Neutrophil (primary cell): ENCODE data around the gene SLC35B3.
A peak's percentile ranks its signal among the peaks of the same experiment; 100 is the strongest.

ENCODE experiments used
- H3K27ac ChIP-seq: fragments of 200-600 bp; sonication (generic); 2 replicates; pipeline ENCODE4 v1.5.1; 2016; ENCODE audit warnings: mild to moderate bottlenecking, moderate library complexity
- H3K27me3 ChIP-seq: fragments of 200-600 bp; sonication (generic); 2 replicates; pipeline ENCODE4 v1.6.0; 2016; ENCODE audit warnings: mild to moderate bottlenecking
- H3K36me3 ChIP-seq: fragments of 200-600 bp; sonication (generic); 2 replicates; pipeline ENCODE4 v1.5.1; 2017
- H3K4me1 ChIP-seq, 2 experiments: fragments of 200-600 bp in 1 of 2; sonication (generic) in 1 of 2; 1 replicate in 1 of 2; 2 replicates in 1 of 2; pipeline versions ENCODE4 v1.5.1 to v1.6.1; 2013 to 2016; ENCODE audit warnings: low read depth in 1 of 2, low read length in 1 of 2, mild to moderate bottlenecking in 1 of 2, moderate library complexity in 1 of 2; ENCODE audit not compliant: control insufficient read depth in 1 of 2, insufficient read depth in 1 of 2
- H3K4me3 ChIP-seq, 2 experiments: fragments of 200-600 bp in 1 of 2; sonication (generic) in 1 of 2; 1 replicate in 1 of 2; 2 replicates in 1 of 2; pipeline ENCODE4 v1.5.1; 2013 to 2016; ENCODE audit warnings: low read depth in 1 of 2, low read length in 1 of 2, mild to moderate bottlenecking in 1 of 2, moderate library complexity in 1 of 2
- H3K9me3 ChIP-seq: fragments of 200-600 bp; sonication (generic); 2 replicates; pipeline ENCODE4 v1.5.1; 2016
- CTCF ChIP-seq: fragments of 200-600 bp; sonication (generic); IDR thresholded peaks from 2 replicates; pipeline ENCODE4 v1.5.1; 2016; ENCODE audit warnings: antibody characterized with exemption

The SLC35B3 gene

GRCh38 chr6:8441452-8441851 is 6.1 kb upstream of the SLC35B3 start:
- TF ChIP-seq CTCF: no peak
- no peaks in the 10 kb centered on the region for H3K36me3 ChIP-seq
- H3K27me3 ChIP-seq: peaks cover 6% of the 10 kb centered on the region
- H3K9me3 ChIP-seq: no peaks in the 10 kb centered on the region
- no peak overlapping the region for H3K4me3 ChIP-seq
- no peak overlapping the region for H3K27ac ChIP-seq
- no peaks in the 10 kb centered on the region for H3K4me1 ChIP-seq

- Histone ChIP-seq H3K4me3 (no peak overlapping the region), H3K4me1 (peaks cover 7 to 9% of the 10 kb centered on the region in 2 experiments), H3K36me3 (no peaks in the 10 kb centered on the region), H3K27ac (no peak overlapping the region), H3K9me3 (no peaks in the 10 kb centered on the region), H3K27me3 (peaks cover 6% of the 10 kb centered on the region)
- TF ChIP-seq CTCF: no peak
Measured at GRCh38 chr6:8439601-8440268, 4.4 kb upstream of the SLC35B3 start.

DNA sequence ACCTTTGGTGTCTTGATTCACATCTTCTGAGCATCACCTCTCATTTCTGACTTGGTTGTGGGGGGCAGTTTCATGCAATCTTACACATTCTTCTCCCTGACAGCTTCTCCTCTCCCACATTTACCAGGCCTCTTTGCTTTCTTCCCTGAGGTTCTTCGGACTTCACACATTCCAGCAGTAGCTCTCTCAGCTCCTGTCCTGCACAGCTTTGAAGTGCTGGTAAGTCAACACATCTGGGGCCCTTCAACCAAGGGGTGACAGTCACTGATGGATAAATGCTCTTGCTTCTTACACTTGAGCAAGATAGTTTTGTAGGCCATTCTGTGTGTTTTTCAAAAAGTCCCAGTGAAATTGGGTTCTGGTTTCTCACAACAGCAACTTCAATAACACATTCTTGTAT is 2.5 kb upstream of the SLC35B3 start:
- no peak for TF ChIP-seq CTCF
- H3K9me3 ChIP-seq: no peaks in the 10 kb centered on the region

DNA sequence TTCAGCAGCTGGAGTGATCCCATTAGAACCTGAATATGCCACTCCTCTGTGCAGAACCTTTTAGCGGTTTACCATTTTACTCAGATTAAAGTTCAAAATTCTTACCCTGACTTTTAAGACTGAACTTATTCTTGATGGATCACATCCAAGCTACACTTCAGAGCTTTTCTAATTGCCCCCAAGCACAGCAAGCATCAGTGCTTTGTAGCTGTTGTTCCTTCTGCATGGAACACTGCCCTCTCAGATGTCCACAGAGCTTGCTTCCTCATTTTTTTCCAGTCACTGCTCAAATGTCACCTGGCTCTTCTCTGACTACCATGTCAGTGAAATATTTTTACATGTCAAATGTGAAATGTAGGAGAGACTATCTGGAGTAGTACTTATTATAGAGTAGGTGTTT is 1.6 kb upstream of the SLC35B3 start:
- Histone ChIP-seq H3K36me3 (no peaks in the 10 kb centered on the region), H3K4me1 (peaks cover 14 to 21% of the 10 kb centered on the region in 2 experiments), H3K27ac (no peak overlapping the region), H3K9me3 (no peaks in the 10 kb centered on the region), H3K4me3 (no peak overlapping the region), H3K27me3 (no peaks in the 10 kb centered on the region)
- TF ChIP-seq CTCF: no peak

More for the DNA sequence above, 2.5 kb upstream of the SLC35B3 start:
- Histone ChIP-seq H3K27me3 (peaks cover 6% of the 10 kb centered on the region), H3K4me1 (peaks cover 14 to 21% of the 10 kb centered on the region in 2 experiments), H3K4me3 (no peak overlapping the region), H3K36me3 (no peaks in the 10 kb centered on the region), H3K27ac (no peak overlapping the region)

- H3K4me3 ChIP-seq: peak overlapping the region; percentile 74 to 83
- peaks cover 14 to 21% of the 10 kb centered on the region in 2 experiments for H3K4me1 ChIP-seq
- no peaks in the 10 kb centered on the region for H3K36me3 ChIP-seq
- H3K27me3 ChIP-seq: no peaks in the 10 kb centered on the region
- peak overlapping the region; percentile 84 for H3K27ac ChIP-seq
- H3K9me3 ChIP-seq: no peaks in the 10 kb centered on the region
- TF ChIP-seq CTCF: no peak
Measured at GRCh38 chr6:8435845-8436168, 462 bp upstream of the SLC35B3 start.

DNA sequence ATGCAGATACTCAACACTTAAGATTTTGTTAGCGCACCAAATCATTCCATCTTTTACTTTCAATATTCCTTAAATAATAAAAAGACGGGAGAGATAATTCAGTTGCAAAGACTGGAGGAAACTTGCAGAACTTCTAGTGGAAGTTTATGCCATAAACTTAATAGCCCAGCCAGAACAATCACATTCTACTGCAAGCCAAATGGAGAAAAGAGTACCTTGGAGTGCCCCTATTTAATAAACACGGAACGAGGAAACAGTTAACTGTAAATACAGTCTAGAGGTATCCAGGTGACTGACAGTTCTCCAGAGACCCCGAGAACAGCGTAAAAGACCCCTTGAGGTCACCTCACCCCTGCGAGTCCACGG is 635 bp downstream of the SLC35B3 start:
- TF ChIP-seq CTCF: no peak
- Histone ChIP-seq H3K27ac (peak overlapping the region; percentile 84), H3K4me1 (peaks cover 14 to 21% of the 10 kb centered on the region in 2 experiments), H3K36me3 (peaks cover 5% of the 10 kb centered on the region), H3K9me3 (no peaks in the 10 kb centered on the region), H3K27me3 (no peaks in the 10 kb centered on the region), H3K4me3 (peak overlapping the region; percentile 74 to 83)
